Epithelial cell of esophagus (primary cell): ENCODE results near the gene NDUFV3.
A peak's percentile ranks its signal among the peaks of the same experiment; 100 is the strongest.

Experiments used
- DNase-seq: peaks from one replicate; pipeline ENCODE4 v3.0.0; 2010; ENCODE audit warnings: low read depth
- H3K4me3 ChIP-seq: 2 replicates; pipeline ENCODE4 v1.5.1; 2011; ENCODE audit warnings: mild to moderate bottlenecking, low read length, control low read depth
- CTCF ChIP-seq: IDR thresholded peaks from 2 replicates; pipeline ENCODE4 v1.5.1; 2011; ENCODE audit warnings: low read depth, mild to moderate bottlenecking, low read length, control low read depth, inconsistent platforms; ENCODE audit not compliant: insufficient read depth; ENCODE audit errors: missing control alignments

Gene NDUFV3

GRCh38 chr21:42858957-42859890 lies 33.9 kb upstream of the NDUFV3 start:
- no peak overlapping the region for H3K4me3 ChIP-seq
- no peak for TF ChIP-seq CTCF
- DNase-seq: no peak

GRCh38 chr21:42859891-42860230 lies 33.2 kb upstream of the NDUFV3 start:
- H3K4me3 ChIP-seq: no peak overlapping the region
- DNase-seq: no peak
- no peak for TF ChIP-seq CTCF

- no peak overlapping the region for H3K4me3 ChIP-seq
- TF ChIP-seq CTCF: no peak
- DNase-seq: no peak
Observed at GRCh38 chr21:42860345-42860744, 32.8 kb upstream of the NDUFV3 start.

GRCh38 chr21:42861311-42861847 lies 31.7 kb upstream of the NDUFV3 start:
- DNase-seq: no peak
- TF ChIP-seq CTCF: no peak
- no peak overlapping the region for H3K4me3 ChIP-seq

GRCh38 chr21:42861848-42862400 lies 31.2 kb upstream of the NDUFV3 start:
- TF ChIP-seq CTCF: no peak
- DNase-seq: no peak
- H3K4me3 ChIP-seq: no peak overlapping the region

- no peak overlapping the region for H3K4me3 ChIP-seq
- peak; percentile 56 for TF ChIP-seq CTCF
- peak; percentile 68 for DNase-seq
Observed at GRCh38 chr21:42862774-42863503, 30.2 kb upstream of the NDUFV3 start.
